Iris pigment epithelial cell (primary cell): ENCODE results near the gene AACS.
A peak's percentile ranks its signal among the peaks of the same experiment; 100 is the strongest.
"Not testable (repeated sequence)": the region's sequence is repeated elsewhere in the genome, so short reads cannot be mapped to it uniquely, and the experiment has no call there.

ENCODE experiments used
- DNase-seq: peaks from one replicate; pipeline ENCODE4 v3.0.0-alpha.2; 2011; ENCODE audit warnings: low read depth

Gene AACS

GRCh38 chr12:125056306-125056705, 8.9 kb upstream of the AACS start:
- no peak for DNase-seq

DNA sequence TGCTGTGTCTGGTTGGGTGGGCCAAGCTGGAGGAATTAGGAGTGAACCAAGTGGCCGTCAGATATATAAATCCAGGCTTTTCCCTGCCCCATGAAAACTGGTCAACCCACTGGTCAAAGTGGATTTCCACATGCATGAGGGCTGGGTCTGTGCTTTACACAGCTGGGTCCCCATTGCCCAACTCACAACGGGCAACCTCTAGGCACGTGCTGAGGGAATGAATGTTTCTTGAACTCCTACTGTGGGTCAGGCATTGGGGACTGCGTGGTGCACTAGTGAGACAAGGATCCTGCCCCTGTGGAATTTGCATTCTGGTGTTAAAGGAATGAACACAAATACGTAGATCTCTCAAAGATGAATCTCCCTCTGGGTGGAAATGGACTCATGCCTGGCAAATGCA, 7.5 kb upstream of the AACS start:
- DNase-seq: no peak

DNA sequence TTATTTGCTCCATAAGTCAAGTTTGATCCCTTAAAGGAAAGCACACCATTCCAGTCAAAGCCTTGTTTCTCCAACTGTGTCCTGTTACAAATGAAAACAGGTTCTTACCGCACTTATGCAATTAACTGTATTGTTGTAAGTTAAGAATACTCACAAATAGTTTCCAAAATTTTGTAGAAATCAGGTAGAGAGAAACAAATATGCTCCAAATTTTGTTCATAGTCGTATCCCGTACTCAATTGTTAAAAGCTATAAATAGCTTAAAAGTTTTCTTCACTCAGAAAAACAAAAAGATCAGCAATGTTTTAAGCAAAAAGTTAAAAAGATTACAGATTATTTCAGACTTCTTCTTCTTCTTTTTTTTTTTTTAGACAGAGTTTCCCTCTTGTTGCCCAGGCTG, 4.0 kb upstream of the AACS start:
- no peak for DNase-seq

GRCh38 chr12:125063522-125063921, 1.7 kb upstream of the AACS start:
- not testable (repeated sequence) for DNase-seq

- no peak for DNase-seq
Observed at GRCh38 chr12:125064492-125064891, 743 bp upstream of the AACS start.

DNA sequence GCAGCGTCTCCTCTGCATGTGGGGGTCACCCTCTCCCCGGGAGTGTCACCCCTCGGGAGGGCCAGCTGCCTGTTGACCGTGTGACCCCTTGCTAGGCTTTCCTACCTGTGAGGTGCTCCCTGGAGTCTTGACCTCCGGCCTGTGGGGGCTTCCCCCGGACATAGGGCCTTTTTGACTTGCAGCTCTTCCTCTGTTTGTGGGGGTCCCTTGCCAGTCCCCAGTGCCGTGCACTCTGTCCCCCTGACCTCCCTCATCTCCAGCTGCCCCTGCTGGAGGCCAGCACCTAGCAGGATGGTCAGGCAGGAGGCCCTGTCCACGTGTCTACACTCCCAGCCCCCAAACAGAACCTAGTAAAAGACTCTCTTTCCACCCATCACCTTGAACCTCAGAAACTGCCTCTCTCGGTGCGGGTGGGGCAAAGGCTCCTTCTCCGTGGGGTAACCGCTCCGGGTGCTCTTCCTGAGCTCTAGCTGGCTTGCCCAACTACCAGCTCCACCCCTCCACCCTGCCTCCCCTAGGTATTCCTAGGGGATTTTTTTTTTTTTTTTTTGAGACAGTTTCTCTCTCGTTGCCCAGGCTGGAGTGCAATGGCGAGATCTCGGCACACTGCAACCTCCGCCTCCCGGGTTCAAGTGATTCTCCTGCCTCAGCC, 810 bp downstream of the AACS start:
- DNase-seq: no peak

DNA sequence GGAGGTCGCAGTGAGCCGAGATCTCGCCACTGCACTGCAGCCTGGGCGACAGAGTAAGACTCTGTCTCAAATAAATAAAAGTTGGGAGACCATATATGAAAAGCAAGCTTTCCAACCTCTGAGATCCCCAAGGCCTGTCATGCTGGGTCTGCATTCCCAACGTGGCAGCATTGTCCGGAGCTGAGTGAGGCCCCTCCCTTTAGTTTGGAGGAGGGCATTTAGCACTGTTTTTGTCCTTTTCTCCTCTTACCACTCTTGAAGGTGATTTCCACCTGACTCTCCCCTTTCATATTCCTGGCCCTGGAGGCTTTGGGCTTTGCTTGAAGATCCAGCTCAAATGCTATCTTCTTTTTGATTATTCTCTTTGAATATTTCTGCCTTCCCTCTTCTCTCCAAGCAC, 3.2 kb downstream of the AACS start:
- no peak for DNase-seq

GRCh38 chr12:125069616-125070015, 4.4 kb downstream of the AACS start:
- no peak for DNase-seq

- no peak for DNase-seq
Observed at GRCh38 chr12:125070112-125070511, 4.9 kb downstream of the AACS start.

DNA sequence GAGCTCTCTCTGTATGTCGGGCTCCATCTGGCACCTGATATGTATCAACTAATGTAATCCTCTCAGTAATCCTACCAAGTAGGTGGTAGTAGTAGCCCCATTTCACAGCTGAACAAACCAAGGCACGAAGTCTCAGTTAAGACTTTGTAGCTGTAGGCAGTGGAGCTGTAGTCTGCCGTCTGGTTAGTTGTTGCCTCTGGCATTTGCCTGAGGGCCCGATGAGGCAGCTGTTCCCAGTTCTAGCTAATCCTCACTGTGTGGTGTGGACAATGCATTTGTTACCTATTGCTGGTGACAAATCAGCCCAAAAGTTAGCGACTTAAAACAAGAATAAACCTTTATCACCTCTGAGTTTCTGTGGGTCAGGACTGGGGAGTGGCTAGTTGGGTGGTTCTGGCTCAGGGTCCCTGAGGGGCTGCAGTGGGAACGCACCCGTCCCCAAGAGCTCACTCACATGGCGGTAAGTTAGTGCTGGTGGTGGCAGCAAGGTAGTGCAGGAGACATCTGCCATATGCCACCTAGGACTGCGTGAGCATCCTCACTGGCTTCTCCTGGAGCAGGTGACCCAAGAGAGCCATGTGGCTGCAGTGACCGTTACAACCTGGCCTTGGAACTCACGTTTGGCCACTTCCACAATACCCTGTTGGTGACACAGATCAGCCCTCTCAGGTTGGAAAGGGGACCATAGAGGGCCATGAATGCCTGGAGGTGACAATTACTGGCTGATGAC, 5.6 kb downstream of the AACS start:
- no peak for DNase-seq

DNA sequence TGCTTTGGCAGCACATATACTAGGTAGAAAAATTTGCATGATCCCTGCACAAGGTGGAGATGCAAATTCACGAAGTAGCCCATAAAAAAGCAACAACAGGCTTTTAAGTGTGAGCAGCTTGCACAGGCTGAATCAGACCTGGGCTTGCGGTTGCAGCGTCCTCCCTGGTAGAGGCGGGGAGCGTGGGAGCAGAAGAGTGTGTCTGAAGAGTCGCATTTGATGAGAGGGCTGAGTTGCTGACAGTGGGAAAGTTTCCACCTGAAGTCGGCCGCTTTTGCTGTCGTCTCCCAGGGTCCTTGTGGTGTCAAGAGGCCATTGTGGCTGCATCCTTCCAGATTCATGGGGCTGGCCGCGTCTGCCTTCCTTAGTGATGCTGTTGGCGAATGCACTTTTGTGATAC, 6.2 kb downstream of the AACS start:
- DNase-seq: no peak

DNA sequence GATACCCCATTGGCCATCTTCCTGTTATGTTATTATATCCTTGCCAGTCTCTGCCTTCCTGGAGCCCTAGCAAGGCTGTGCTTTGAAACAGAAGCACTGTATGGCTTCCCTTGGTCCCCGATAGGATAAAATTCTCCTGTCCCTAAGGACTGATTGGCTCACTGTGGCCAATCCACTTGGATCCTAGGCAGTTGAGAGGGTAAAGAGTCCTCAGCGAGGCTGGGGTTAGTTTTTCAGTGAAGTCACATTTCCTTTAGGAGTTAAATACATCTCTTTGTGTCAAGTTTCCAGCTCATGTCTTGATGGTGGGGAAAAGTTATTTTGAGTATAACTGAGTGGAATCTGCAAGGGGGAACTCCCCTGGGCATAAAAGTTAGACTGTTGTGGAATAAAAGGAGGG, 7.3 kb downstream of the AACS start:
- no peak for DNase-seq

DNA sequence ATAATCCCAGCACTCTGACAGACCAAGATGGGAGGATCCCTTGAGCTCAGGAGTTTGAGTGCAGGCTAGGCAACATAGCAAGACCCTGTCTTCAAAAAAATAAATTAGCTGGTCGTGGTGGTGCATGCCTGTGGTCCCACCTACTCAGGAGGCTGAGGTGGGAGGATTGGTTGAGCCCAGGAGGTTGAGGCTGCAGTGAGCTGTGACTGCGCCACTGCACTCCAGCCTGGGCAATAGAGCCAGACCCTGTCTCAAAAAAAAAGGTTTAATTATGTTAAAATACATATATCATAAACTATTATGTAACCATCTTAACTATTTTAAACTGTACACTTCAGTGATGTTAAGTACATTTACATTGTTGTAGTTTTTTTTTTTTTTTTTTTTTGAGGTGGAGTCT, 9.1 kb downstream of the AACS start:
- not testable (repeated sequence) for DNase-seq

DNA sequence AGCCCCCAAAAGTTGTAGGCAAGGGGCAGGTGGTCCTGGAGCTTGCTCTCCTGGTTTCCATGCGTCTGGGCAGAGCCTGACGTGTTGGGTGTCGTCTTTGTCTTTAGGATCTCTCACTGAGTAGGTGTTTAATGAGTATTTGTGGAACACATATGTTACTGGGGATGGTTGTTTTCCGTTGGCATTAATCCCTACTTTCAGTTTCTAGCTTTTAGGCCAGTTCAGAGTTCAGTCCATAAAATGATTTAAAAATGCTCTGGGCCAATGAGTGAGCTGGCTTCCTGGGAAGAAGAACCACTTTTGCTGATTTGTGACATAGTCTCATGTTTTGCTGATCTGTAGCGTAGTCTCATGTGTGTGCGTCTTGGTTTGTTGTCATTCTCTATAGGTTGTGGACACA, 10.9 kb downstream of the AACS start:
- DNase-seq: no peak

- DNase-seq: no peak
Observed at GRCh38 chr12:125079084-125079483, 13.8 kb downstream of the AACS start.

- DNase-seq: peak; percentile 34
Observed at GRCh38 chr12:125079648-125080645, 14.7 kb downstream of the AACS start.

DNA sequence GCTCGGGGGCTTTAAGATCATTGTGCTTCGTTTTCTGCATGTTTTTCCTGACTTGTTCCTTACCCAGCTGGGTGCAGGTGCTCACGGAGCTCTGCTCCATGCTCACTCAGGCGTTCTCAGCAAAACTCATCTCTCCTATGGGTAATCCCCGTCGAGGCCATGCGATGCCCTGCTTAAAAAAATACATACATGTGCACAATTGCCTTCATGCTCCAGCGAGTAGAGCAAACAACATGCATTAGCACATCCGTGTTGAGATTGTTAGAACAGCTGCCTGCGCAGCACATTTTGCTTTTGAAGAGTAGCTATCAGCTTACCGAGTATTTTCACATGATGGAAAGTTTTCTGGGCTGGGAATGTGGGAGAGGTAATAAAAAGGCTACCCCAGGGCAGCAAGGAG, 16.2 kb downstream of the AACS start:
- DNase-seq: no peak

GRCh38 chr12:125083072-125083471, 17.8 kb downstream of the AACS start:
- no peak for DNase-seq

DNA sequence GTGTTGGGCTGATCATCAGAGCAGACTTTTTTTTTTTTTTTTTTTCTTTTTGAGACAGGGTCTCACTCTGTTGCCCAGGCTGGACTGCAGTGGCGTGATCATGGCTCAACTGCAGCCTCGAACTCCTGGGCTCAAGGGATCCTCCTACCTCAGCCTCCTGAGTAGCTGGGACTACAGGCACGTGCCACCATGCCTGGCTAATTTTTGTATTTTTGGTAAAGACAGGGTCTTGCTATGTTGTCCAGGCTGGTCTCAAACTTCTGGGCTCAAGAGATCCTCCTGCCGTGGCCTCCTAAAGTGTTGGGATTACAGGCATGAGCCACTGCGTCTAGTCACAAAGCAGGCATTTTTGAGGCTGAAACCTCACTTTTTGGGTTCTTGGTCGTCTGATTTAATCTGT, 23.0 kb downstream of the AACS start:
- DNase-seq: not testable (repeated sequence)

DNA sequence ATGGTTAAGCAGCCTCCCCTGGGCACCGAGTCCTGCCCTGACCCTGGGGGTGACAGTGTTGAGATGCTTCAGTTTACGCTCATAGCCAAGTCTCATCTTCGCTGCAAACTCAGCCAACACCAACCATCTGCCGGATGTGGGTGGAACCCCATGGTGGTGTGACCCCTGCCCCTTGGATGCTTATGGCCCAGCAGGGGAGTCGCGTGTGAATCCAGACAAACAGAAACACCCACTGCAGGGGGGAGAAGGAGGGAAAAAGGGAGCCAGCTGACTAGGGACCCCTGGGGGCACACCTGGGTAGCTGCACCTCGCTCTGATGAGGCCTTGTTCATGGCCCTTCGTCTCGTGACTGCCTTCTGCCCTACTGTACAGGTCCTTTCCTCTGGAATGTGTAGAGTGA, 23.8 kb downstream of the AACS start:
- no peak for DNase-seq

- no peak for DNase-seq
Observed at GRCh38 chr12:125089626-125090025, 24.4 kb downstream of the AACS start.

- no peak for DNase-seq
Observed at GRCh38 chr12:125090437-125090836, 25.2 kb downstream of the AACS start.

DNA sequence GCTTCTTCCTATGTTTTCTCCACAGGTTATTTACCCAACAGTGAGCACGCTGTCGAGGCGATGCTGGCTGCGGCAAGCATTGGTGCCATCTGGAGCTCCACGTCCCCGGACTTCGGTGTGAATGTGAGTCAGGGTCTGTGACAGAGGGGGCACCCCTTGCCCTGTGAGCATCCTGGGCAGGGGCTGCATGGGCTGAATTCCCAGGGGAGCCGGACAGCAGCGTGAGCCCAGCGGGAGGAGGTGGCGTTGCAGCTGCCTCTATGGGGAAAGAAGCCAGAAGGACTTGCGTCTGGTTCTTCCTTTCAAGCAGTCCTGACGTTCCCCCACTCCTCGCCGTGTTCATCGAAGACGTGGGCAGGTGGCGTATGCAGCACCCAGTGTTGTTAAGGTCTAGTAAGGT, 26.2 kb downstream of the AACS start:
- no peak for DNase-seq
